ENCODE results near the gene FXR2. TPM values are rescaled to one million over a fixed set of nuclear protein-coding genes. Genes with fewer than 3 reads are reported as not detected.

FXR2 gene
- polyA plus RNA-seq, 1 experiment, result 24.6 TPM

DNA sequence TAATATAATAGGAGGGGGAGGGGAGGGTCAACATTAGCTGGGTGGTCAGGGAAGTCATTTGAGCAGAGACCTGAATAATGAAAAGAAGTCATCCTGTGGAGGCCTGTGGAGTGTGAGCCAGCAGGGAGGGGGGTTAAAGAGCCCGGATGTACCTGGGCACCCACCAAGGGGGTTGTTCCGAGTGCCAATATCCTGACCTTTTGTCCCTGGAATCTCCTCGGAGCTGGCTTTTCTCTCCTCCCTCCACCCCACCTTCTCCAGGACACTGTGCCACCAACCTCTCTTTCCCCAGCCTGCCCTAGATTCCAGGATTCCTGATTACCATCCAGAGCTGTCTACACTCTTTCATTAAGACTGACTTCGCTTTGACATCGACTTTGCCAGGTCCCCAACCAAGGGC, 21.5 kb upstream of the FXR2 start:
- Histone ChIP-seq H3K27ac (ENCODE audit: low read depth, low read length) (no peak overlapping the region), H3K4me3 (ENCODE audit: low read depth, low read length) (no peak overlapping the region), H3K9me3 (ENCODE audit: control insufficient read depth, insufficient read depth, low read length) (peaks cover 7% of the 10 kb centered on the region; the same call in 1 of the 2 replicates), H3K27me3 (ENCODE audit: control insufficient read depth, insufficient read depth, low read length) (peaks cover 3% of the 10 kb centered on the region)
- DNase-seq (ENCODE audit: low read depth, low spot score), result no peak
- ChIA-PET POLR2A (no interaction called here), CTCF (interaction anchor here (0.6 to 1.0 kb wide), 3 partner anchors 8 to 103 kb away, joined by 3 to 5 read pairs (median 4); partner anchors contain the start of genes SAT2 and TP53)
- TF ChIP-seq, protein P1, sequence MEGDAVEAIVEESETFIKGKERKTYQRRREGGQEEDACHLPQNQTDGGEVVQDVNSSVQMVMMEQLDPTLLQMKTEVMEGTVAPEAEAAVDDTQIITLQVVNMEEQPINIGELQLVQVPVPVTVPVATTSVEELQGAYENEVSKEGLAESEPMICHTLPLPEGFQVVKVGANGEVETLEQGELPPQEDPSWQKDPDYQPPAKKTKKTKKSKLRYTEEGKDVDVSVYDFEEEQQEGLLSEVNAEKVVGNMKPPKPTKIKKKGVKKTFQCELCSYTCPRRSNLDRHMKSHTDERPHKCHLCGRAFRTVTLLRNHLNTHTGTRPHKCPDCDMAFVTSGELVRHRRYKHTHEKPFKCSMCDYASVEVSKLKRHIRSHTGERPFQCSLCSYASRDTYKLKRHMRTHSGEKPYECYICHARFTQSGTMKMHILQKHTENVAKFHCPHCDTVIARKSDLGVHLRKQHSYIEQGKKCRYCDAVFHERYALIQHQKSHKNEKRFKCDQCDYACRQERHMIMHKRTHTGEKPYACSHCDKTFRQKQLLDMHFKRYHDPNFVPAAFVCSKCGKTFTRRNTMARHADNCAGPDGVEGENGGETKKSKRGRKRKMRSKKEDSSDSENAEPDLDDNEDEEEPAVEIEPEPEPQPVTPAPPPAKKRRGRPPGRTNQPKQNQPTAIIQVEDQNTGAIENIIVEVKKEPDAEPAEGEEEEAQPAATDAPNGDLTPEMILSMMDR (IDR thresholded peaks at IDR 0.05; ENCODE audit: low read depth, low read length), result no peak

DNA sequence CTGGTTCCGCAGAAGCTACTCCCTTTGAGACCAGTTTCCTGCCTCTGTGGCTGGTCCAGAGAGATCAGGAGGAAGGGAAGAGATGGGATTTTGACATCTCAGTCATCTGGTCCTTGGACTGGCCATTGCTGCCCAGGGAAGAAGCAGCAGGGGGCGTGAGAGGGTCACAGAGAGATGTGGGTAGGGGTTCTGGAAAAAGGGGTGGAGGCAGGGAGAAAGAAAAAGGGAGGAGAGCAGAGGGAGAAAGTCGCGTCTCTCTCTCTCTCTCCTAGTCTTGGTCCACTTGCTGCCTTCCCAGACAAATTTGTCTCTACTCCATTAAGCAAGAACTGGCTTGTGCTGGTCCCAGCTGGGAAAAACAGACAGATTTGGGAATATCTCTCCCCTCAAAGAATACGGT, 19.7 kb upstream of the FXR2 start:
- Histone ChIP-seq H3K27me3 (ENCODE audit: control insufficient read depth, insufficient read depth, low read length) (peaks cover 3% of the 10 kb centered on the region), H3K27ac (ENCODE audit: low read depth, low read length) (no peak overlapping the region), H3K4me3 (ENCODE audit: low read depth, low read length) (no peak overlapping the region), H3K9me3 (ENCODE audit: control insufficient read depth, insufficient read depth, low read length) (no peaks in the 10 kb centered on the region)
- TF ChIP-seq, protein P1 (IDR thresholded peaks at IDR 0.05; ENCODE audit: low read depth, low read length), result peak; percentile 77
- DNase-seq (ENCODE audit: low read depth, low spot score), result no peak
- ChIA-PET POLR2A (interaction anchor here (0.6 to 3.7 kb wide), 2 partner anchors 53 to 278 kb away, joined by 3 to 17 read pairs; partner anchors contain the start of genes TP53 and WRAP53), CTCF (interaction anchor here (0.5 to 6.2 kb wide), 6 partner anchors 8 to 560 kb away, joined by 3 to 134 read pairs (median 6); partner anchors contain the start of genes TP53 and WRAP53)

DNA sequence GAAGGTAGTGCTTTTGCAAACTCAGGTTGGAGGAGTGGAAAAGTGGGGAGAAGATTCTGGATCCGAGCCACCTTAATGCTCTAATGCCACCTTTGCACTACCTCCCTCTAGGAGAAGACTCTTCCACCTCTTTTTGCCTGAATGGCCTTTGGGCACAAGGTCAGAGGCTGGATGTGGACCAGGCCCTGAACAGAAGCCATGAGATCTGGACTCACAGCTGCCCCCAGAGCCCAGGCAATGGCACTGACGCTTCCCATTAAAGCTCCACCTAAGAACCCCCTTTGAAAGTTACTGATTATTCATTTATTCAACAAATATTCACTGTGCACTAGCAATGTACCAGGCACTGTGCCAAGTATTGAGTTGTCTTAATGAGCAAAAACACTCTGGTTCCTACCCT, 18.4 kb upstream of the FXR2 start:
- ChIA-PET CTCF (interaction anchor here (0.6 to 6.2 kb wide), 13 partner anchors 9 to 530 kb away, joined by 3 to 134 read pairs (median 6); partner anchors contain the start of genes FXR2, TP53 and WRAP53), POLR2A (interaction anchor here (3.7 kb wide), 1 partner anchor 55 kb away, joined by 17 read pairs; the partner anchor contains the start of genes TP53 and WRAP53)
- no peaks in the 10 kb centered on the region for H3K27me3 ChIP-seq (ENCODE audit: control insufficient read depth, insufficient read depth, low read length)
- no peak overlapping the region for H3K27ac ChIP-seq (ENCODE audit: low read depth, low read length)
- H3K9me3 ChIP-seq (ENCODE audit: control insufficient read depth, insufficient read depth, low read length), result no peaks in the 10 kb centered on the region
- no peak for DNase-seq (ENCODE audit: low read depth, low spot score)
- TF ChIP-seq, protein P1 (IDR thresholded peaks at IDR 0.05; ENCODE audit: low read depth, low read length), result no peak
- no peak overlapping the region for H3K4me3 ChIP-seq (ENCODE audit: low read depth, low read length)

DNA sequence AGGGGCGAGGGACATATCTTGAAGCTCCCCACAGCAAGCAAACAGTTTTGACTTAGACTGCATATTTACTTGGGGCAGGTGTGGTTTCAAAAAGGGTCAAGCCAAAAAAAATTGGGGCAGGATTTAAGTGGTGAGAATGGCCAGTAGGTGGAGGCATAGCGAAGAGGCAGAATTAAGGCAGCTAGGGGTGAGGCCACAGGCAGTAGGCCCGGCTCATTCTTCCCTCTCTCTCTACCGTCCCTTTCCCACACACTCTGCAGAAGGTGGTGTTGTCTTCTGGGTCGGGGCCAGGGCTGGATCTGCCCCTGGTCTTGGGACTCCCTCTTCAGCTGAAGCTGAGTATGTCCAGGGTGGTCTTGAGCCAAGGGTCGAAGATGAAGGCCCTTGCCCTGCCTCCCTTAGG, 17.8 kb upstream of the FXR2 start:
- DNase-seq (ENCODE audit: low read depth, low spot score), result no peak
- Histone ChIP-seq H3K9me3 (ENCODE audit: control insufficient read depth, insufficient read depth, low read length) (no peaks in the 10 kb centered on the region), H3K27me3 (ENCODE audit: control insufficient read depth, insufficient read depth, low read length) (no peaks in the 10 kb centered on the region), H3K4me3 (ENCODE audit: low read depth, low read length) (no peak overlapping the region), H3K27ac (ENCODE audit: low read depth, low read length) (no peak overlapping the region)
- POLR2A ChIA-PET, result interaction anchor here (0.6 to 3.7 kb wide), 2 partner anchors 17 to 55 kb away, joined by 3 to 17 read pairs; partner anchors contain the start of genes TP53 and WRAP53
- CTCF ChIA-PET, result interaction anchor here (0.5 to 6.2 kb wide), 21 partner anchors 8 to 358 kb away, joined by 3 to 134 read pairs (median 5); partner anchors contain the start of genes ATP1B2, FXR2, TP53 and WRAP53
- TF ChIP-seq, protein P1 (IDR thresholded peaks at IDR 0.05; ENCODE audit: low read depth, low read length), result peak; percentile 68

All from AG04450 (cell line).